HG03521 (cell line): ENCODE results near the gene PPARG.
"Not testable (repeated sequence)": the region's sequence is repeated elsewhere in the genome, so short reads cannot be mapped to it uniquely, and the experiment has no call there.

Source experiments
- ATAC-seq: cut with Tn5 transposase; IDR thresholded peaks from one replicate; pipeline ENCODE4 v1.9.1; 2021; ENCODE audit warnings: mild to moderate bottlenecking, moderate library complexity; ENCODE audit not compliant: unreplicated experiment

PPARG gene

DNA sequence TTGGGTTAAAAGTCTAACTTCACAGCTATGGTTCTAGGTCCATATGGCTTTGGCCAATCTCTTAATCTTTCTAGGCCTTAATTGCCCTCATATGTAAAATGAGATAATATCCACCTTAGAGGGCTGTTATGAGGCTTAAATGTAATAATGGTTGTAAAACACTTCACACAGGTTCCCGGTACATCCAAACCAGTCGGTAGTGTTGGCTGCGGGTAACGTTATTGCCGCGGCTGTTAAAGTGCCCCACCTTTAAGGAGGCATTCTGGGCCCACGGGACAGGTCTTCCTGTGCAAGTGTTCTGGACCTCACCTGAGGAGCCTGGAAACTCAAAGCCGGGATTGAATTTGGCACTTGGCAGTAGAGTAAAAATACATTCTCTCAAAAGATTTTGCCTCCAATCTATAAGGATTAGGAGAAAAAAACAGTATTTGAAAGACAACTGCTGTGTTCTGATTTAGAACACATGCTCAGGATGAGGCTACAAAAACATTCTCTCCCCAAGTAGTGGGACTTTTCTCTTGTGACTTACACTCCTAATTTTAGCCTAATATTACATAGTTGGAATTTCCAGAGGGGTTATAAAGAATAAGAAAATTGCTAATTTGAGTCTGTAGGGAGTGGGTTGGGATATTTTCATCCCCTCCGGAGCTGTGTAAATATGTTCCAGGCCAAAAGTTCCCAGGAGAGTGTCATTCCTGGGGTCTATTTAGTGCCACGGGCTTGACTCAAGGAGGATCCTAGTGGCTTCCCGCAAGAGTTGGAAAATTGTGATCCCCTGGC is 150.5 kb downstream of the PPARG start:
- ATAC-seq = no peak

DNA sequence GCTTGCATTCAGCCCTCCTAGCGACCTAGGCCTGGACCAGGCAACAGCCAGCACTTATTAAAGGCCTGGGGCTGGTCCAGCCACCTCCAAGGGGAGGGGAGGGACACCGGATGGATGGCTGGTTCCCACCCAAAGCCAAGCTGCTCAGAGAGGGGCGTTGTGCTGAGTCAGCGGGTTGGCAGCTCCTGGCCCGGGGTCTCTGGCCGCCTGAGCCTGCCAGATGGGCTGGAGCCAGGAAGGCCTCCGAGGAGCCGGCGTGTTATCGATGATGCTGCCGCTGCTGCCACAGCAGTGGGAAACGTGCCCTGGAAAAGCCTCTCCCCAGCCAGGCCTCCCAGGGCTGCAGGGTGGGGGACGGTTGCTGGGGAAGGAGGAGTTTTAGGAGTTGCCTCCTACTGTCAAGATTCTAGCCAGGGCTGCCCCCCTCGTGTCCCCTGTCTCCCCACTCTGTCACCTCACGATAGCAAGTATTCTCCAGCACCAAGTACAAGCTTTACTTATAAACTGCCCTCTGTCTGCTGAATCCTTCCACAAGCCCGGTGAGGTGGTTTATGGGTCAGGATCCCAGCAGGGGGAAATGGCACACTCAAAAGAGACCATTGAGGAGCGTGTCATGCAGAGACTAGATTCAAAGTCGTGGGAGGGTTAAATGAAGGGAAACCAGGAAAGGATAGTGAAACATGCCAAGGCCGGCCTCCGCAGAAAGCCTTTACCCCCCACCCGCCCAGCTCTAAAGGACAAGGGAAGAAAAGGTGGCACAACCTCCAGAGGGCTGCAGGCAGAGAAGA is 152.3 kb downstream of the PPARG start:
- no peak for ATAC-seq

DNA sequence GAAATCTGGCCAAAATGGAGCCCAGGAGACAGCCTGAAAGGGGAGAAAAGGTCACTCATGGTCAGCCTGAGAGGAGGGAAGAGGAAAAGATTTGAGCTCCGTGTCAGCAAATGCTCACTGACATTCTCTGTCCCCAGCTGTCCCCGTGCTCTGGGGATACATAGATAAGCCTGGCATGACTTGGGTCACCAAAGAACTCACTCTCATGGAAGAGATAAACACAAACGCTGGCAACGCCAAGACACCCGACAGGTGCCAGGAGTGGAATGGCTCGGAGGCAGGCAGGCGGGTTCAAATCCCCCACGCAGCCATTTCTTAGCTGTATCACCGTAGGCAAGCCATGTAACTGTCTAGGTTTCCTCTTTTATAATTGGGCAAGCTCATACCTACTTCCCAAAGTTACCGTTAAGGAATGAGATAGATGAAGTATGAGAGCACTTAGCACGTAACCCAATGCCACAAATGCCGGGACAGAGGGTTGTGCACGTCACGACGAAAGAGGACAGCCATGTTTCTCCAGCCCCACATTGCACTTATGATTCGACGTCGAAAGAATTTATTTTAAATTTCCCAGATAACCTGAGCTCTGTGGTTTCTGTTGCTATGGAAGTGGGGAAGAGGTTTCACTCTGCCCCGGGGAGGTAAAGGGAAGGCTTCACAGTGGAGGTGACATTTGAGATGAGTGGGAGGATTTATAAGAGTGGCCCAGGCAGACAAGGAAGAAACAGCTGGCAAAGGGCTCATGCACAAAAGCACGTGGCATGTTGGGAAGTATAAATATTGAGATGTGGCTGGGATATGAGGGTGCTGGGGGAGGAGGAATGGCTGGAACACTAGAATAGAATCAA is 154.0 kb downstream of the PPARG start:
- no peak for ATAC-seq

DNA sequence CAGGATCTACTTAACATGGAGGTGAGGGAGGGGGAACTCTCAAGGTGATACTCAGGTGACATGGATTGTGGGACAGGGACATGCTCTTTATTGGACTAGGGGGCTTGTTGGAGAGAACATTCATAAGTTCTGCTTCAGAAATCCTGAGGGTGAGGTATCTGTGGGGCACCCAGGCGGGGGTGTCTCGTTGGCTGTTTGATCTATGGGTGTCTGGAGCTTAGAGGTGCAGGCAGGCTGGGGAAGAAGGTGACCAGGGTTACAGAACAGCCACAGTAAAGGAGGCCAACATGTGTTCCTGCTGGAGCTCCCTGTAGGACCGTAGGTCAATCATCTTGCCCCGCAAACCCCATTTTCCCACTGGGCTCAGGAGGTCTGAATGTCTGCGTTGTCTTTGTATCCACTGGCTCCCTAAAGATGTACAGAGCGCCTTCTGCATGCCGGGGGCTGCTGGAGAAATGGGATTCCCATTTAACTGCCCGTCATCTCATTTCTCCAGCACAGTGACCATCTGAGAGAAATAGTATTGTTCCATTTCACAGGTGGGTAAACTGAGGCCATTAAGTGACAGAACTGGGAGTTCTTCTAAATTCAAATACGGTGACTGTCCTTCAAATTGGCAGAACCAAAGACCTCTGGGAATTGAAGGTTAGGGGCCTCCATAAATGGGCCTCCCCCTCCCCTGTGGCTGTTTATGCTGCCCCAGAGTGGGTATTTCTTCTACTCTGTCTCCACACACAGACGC is 155.1 kb downstream of the PPARG start:
- ATAC-seq = no peak

DNA sequence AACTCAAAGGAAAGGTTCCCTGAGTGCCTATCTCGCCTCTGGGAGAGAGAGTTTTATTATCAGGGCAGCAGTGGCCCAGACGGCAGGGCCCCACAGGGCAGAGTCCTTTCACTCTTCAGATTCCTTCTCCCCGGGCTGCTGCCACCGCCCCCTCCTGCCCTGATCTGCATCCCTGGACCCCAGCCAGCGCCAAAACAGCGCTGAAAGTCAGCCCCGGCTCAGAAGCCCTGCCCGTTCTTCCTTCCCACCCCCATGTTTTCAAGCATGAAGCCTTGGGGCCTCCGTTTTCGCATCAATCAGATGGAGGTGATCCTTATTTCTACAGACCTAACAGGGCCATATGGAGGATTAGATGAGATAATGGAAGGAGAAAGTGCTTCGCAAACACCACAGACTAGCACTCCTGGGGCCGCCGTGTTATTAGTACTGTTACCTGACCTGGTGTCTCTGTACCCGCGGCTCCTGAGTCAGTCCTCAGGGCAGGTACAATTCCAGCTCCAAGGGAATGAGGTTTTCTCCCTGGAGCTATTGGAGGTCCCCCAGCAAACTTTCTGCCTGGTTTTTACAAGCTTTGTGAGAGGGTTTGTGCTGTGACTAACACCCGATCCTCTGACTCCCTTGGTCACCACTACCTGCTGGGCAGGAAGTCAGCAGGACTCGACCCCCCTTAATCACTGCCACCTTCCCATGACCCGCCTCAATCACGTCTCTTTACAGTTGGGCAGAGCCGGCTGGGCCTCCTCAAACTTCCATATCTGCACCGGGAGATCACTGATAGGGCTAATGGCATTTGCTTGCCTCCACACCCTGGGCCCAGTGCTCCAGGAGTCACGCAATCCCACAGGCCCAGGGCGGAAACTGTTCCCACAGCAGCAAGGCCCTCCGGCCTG is 156.0 kb downstream of the PPARG start:
- no peak for ATAC-seq

DNA sequence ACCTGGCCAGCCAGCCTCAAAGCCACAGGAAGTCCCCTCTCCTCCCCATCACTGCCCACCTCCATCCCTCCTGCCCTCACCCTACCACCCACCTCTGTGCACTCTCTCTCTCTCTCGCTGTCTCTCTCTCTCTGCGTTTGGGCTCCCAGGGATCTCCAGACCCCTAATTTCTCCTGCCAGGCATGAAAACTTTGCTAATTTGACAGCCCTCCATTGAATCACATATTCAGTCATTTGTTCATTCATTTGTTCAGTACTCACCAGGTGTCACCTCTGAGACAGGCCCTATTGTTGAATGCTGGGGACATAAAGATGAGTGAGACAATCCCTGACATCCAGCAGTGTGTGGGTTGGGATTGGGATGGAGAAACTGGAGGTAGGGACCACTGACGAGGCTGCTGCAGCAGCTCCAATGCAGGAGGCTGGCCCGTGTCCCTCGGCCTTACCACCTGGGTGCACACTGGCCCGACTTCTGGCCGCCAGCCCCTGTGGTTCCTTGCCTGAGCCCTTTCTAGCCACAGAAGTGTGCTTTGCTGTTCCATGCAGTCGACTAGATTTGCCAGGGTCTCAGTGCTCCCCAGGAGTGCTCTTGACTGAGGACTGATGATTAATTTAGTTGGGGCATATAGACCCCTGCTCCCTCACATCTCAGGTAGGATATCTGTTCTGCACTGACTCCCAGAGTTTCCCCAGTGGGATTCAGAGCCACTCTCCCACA is 156.8 kb downstream of the PPARG start:
- ATAC-seq = no peak

DNA sequence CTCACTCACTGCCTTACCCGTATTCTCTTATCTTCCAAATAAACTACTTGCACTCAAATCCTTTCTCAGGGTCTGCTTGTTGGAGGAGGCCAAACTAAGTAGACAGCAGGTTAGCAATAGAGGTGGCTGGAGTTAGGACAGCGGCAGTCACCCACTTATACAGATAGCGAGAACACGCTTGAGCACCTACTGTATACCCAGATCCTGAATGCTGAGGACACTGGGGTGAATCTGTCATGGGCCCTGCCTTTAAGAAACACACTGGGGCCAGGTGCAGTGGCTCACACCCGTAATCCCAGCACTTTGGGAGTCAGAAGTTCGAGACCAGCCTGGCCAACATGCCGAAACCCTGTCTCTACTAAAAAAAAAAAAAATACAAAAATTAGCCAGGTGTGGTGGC is 157.4 kb downstream of the PPARG start:
- ATAC-seq = no peak

DNA sequence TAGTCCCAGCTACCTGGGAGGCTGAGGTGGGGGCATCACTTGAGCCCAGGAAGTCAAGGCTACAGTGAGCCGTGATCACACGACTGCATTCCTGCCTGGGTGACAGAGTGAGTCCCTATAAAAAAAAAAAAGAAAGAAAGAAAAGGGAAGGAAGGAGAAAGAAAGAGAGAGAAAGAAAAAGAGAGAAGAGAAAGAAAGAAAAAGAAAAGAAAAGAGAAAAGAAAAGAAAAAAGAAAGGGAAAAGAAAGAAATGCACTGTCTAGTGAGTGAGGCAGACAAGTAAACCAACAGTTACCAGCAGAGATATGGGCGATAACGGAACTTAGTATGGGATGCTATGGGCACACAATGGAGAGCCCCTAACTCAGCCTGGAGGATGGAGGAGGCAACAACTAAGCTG is 158.2 kb downstream of the PPARG start:
- no peak for ATAC-seq

DNA sequence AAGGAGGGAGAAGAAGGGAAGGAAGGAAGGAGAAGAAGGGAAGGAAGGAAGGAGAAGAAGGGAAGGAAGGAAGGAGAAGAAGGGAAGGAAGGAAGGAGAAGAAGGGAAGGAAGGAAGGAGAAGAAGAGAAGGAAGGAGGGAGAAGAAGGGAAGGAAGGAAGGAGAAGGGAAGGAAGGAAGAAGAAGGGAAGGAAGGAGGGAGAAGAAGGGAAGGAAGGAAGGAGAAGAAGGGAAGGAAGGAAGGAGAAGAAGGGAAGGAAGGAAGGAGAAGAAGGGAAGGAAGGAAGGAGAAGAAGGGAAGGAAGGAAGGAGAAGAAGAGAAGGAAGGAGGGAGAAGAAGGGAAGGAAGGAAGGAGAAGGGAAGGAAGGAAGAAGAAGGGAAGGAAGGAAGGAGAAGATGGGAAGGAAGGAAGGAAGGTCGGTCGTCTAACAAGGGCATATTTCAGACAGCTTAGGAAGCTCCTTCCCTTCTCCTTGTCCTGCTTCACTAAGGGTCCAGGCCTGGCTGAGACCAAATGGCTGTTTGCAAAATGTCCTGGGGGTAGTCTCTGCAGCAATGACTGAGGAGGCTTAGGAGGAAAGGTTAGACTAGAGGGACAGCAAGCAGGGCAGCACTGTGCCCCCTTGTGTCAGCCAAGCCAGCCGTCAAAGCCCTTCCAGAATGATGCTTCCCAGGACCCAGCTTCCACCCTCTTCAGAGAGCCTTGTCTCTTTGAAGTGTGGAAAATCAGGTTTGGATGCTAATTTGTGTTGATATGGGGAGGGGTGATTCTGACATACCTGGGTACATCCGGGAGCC is 159.7 kb downstream of the PPARG start:
- not testable (repeated sequence) for ATAC-seq

DNA sequence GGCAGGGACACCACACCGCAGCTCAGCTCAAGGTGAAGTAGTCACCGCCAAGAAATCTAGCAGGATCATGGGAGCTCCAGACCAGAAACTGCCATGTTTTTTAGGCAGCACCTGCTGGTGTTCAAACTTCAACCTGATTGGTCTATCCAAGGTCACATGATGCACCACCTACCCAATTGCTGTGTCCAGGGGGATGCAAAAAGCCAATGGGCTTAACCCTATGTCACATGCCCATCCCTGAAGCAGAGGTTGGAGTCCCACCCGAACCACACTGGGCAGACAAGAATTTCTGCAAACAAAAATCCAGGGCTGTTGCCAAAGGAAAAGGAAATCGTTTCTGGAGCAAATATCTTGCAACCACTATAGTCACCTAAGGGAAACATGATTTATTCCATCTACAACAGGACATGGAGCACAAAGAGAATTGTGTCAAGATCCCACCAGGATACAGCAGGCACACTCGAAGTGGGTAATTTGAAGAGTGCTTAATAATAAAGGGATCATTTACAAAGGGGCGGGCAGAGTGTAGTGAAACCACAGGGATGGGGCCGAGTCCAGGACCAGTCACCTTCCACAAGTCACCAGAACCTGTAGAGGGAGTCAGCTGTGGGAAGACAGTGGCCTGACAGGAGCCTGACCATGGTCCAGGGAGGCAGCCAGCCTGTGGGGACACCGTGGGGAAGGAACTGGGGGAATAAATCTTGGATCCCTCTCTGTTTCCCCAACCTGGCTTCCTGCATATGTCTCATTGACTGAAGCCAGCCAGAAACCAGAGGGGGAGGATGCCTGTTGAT is 161.2 kb downstream of the PPARG start:
- no peak for ATAC-seq

DNA sequence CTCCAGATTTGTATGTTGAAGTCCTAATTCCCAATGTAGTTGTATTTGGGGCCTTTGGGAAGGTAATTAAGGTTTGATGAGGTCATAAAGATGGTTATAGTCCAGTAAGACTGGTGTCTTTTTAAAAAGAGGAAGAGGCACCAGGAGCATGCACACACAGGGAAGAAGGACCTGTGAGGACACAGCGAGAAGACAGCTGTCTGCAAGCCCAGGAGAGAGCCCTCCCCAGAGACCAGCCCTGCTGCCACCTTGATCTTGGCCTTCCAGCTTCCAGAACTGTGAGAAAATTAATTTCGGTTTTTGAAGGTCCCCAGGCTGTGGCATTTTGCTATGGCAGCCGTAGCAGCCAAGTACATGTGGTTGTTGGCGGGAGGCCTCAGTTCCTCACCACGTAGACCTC is 162.6 kb downstream of the PPARG start:
- no peak for ATAC-seq

DNA sequence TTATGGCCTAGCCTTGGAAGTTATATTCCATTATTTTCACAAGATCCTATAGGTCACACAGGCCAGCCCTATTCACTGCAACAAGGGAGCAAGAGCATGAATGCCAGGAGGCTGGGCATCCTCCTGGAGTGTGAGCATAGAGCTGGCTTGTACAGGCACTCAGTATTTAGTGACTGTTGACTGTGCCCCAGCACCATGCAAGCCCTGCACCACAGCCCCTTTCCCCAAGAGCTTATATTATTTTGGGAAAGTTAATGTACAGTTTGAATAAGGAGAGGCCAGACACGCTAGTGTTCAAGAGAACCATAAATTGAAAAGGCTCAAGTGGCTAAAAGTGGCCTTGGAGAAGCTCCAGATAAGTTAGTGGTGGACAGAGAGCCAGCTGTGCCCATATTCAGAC is 163.1 kb downstream of the PPARG start:
- ATAC-seq = no peak

DNA sequence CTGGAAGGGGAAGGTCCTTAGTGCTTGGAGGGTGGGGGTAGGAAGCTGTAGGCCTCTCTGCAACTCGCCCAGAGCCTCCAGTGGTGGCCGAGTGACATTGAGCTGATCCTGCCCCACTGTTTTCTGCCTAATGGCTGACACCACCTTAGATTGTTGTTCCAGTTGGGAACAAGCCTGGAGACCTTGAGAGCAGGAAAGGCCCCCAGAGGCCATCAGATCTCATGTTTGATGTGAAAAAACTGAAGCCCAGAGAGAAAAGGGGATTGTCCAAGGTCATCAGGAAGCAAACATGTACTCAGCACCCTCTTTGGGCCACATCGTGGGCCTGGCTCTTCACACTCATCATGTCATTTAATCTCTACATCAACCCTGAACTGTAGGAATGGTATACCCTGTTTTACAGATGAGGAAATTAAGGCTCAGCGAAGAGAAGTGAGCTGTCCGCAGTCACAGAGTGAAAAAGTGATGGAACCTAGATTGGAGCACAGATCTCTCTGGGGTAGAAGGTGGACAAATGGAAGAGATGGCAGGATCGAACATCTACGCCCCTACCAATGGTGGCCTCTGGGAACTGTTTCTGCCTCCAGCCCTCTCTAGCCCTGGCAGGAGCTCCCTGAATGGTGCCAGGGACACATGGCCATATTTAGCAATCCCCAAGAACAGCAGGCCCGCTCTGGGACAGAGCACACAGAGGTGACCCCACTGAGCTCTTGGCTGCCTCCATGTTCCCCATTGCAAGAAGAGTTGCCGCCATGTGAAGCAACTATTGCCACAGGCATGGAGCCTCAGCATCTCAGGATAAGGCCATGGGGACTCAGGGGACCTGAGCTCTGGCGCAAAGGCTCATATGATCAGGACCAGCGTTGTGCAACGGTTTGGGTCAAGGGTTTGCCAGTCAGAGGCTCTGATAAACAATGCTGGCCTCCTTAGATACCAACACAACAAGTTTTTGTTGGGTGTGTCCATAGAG is 163.8 kb downstream of the PPARG start:
- no peak for ATAC-seq

DNA sequence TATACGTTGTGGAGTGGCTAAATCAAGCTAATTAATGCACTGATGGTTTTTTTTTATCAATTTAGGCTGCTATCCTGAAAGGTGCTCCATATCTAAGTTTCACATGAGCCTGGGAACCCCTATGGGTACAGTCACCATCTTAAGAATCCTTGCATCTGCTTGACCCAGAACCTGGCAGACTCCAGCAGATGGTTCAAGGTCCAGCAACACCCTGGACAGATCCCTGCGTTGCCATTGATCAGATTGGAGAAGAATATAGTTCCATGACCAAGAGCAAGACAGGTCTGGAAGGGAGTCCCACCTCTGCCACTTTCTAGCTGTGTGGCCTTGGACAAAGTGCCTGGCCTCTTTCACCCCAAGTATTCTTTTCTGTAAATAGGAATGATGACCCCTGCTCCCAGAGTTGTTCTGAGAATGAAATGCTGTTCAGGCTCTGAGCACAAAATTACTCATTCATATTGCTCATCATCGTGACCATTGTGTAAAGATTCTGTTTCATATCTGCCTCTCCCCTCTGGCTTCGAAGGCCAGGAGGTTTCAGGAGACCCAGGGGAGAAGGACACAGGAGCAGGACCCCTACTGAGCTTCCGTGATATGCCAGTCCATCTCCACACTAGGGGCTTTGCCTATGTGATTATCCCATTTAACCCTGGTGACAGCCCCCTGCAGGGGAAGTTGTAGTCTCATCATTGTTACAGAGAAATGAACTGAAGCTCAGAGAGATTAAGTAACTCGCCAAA is 165.4 kb downstream of the PPARG start:
- ATAC-seq = no peak

DNA sequence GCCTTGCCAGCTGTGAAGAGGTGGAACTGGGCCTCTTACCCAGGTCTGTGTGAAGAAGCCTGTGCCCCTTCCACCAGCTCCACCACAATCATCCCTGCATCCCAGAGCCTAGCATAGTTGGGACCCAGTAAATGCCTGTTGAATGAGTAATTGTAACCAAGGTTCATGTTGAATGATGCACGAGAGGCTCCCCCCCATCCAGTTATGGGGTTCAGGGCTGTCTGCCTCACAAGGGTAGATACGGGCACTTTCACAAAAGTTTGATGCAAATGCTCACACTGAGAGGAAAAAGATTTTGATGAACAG is 165.9 kb downstream of the PPARG start:
- ATAC-seq = no peak

DNA sequence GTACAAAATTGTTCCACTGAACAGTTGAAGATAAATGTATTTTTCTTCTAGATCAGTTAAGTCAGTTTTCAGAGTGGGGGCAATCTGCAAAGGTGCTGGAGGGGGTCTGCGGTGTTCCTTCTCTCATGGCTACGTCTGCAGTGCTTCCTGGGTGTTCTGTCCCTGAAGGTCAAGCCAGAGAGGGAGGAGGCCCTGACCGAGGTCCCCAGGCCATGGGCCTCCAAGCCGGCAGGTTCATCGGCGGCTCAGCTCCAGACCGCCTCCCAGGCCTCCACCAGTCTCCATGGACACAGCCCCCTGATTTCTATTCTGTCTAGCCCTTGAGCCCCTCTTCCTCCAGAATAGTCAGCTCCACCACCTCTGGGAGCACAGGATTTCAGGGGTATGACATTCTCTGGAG is 166.9 kb downstream of the PPARG start:
- ATAC-seq = no peak
